Retinal pigment epithelial cell (primary cell): ENCODE measurements around the gene FARSA.

Experiments
- DNase-seq: peaks from one replicate; pipeline ENCODE4 v3.0.0-alpha.2; 2010; ENCODE audit warnings: low read depth
- H3K4me3 ChIP-seq: 2 replicates; pipeline ENCODE4 v1.5.1; 2011; ENCODE audit warnings: mild to moderate bottlenecking, low read length, control low read depth, moderate library complexity
- TF ChIP-seq, protein P1 (sequence below): conservative IDR thresholded peaks from 2 replicates; pipeline ENCODE4 v1.5.1; 2011; ENCODE audit warnings: low read depth, low read length, control low read depth, inconsistent platforms

Gene FARSA

GRCh38 chr19:12875086-12875485, 58.4 kb downstream of the FARSA start:
- TF ChIP-seq, protein P1, sequence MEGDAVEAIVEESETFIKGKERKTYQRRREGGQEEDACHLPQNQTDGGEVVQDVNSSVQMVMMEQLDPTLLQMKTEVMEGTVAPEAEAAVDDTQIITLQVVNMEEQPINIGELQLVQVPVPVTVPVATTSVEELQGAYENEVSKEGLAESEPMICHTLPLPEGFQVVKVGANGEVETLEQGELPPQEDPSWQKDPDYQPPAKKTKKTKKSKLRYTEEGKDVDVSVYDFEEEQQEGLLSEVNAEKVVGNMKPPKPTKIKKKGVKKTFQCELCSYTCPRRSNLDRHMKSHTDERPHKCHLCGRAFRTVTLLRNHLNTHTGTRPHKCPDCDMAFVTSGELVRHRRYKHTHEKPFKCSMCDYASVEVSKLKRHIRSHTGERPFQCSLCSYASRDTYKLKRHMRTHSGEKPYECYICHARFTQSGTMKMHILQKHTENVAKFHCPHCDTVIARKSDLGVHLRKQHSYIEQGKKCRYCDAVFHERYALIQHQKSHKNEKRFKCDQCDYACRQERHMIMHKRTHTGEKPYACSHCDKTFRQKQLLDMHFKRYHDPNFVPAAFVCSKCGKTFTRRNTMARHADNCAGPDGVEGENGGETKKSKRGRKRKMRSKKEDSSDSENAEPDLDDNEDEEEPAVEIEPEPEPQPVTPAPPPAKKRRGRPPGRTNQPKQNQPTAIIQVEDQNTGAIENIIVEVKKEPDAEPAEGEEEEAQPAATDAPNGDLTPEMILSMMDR = no peak
- no peak overlapping the region for H3K4me3 ChIP-seq
- DNase-seq = no peak

DNA sequence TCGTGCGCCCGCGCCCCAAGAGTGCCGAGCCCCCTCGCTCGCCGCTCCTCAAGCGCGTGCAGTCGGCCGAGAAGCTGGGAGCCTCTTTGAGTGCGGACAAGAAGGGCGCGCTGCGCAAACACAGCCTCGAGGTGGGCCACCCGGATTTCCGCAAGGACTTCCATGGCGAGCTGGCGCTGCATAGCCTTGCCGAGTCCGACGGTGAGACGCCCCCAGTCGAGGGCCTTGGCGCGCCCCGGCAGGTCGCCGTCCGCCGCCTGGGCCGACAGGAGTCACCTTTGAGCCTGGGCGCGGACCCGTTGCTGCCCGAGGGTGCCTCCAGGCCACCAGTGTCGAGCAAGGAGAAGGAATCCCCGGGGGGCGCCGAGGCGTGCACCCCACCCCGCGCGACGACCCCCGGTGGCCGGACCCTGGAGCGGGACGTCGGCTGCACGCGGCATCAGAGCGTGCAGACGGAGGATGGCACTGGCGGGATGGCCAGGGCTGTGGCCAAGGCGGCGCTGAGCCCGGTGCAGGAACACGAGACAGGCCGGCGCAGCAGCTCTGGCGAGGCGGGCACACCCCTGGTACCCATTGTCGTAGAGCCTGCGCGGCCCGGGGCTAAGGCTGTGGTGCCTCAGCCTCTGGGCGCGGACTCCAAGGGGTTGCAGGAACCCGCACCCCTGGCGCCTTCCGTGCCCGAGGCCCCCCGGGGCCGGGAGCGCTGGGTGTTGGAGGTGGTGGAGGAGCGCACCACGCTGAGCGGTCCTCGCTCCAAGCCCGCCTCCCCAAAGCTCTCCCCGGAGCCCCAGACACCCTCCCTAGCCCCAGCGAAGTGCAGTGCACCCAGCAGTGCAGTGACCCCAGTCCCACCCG, 59.4 kb downstream of the FARSA start:
- TF ChIP-seq, protein P1 = no peak
- DNase-seq = no peak
- no peak overlapping the region for H3K4me3 ChIP-seq

DNA sequence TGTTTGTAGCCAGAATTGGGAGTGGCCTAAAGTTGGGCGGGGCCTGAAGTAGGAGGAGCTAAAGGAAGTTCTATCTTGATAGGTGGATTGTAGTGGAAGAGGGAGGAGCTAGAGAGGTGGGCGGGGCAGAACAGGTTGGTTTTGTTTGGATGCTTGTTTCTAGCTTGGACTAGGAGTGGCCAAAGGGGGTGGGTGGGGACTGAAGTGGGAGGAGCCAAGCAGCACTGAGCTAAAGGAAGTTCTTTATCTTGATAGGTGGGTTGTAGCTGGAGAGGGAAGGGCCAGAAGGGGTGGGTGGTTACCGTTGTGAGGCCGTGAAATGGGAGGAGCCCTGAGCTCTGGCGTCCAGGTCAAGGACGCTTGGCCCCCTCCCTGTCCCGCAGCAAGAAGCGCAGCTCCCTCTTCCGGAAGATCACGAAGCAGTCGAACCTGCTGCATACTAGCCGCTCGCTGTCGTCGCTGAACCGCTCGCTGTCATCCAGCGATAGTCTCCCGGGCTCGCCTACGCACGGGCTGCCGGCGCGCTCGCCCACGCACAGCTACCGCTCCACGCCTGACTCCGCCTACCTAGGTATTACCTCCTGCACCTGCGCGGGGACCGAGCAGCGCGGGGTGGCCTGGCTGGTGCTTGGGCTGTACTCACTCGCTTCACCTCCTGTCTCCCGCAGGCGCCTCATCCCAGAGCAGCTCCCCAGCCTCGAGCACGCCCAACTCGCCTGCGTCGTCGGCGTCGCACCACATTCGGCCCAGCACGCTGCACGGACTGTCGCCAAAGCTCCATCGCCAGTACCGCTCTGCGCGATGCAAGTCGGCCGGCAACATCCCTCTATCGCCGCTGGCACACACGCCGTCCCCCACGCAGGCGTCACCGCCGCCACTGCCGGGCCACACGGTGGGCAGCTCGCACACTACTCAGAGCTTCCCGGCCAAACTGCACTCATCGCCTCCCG, 60.3 kb downstream of the FARSA start:
- no peak for DNase-seq
- TF ChIP-seq, protein P1 = no peak
- no peak overlapping the region for H3K4me3 ChIP-seq
